CD4-positive, alpha-beta T cell treated with Interleukin-6 at 100 ng/mL for 8 hours (primary cell): Measurements from ENCODE around the gene GPR160.

ENCODE experiments used
- DNase-seq: peaks from one replicate; pipeline ENCODE4 v3.0.0-alpha.2; 2020; ENCODE audit warnings: mixed read lengths, low spot score

GPR160 gene

DNA sequence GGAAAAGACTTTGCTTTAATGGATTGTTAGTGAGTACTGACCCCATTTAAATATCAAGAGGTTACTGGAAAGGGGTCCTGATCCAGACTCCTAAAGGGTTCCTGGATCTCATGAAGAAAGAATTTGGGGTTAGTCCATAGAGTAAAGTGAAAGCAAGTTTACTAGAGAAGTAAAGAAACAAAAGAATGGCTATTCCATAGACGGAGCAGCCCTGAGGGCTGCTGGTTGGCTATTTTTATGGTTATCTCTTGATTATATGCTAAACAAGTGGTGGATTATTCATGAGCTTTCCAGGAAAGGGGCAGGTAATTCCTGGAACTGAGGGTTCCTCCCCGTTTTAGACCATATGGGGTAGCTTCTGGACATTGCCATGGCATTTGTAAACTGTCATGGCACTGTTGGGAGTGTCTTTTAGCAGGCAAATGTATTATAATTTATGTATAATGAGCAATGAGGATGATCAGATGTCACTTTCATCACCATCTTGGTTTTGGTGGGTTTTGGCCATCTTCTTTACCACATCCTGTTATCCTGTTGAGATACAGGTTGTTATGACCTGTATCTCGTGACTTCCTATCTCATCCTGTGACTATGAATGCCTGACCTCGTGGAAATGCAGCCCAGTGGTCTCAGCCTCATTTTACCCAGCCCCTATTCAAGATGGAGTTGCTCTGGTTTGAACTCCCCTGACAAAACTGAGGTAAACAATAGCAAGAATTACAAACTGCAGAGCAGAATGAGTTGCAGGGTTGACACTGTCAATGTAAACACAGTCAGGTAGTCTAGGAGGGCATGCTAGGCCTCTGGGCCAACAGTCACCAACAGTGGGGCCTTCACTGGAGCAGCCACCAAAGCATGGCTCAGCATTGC lies 10.3 kb upstream of the GPR160 start:
- peak; percentile 31 for DNase-seq

GRCh38 chr3:170033489-170033888 lies 4.3 kb upstream of the GPR160 start:
- DNase-seq = peak; percentile 67

DNA sequence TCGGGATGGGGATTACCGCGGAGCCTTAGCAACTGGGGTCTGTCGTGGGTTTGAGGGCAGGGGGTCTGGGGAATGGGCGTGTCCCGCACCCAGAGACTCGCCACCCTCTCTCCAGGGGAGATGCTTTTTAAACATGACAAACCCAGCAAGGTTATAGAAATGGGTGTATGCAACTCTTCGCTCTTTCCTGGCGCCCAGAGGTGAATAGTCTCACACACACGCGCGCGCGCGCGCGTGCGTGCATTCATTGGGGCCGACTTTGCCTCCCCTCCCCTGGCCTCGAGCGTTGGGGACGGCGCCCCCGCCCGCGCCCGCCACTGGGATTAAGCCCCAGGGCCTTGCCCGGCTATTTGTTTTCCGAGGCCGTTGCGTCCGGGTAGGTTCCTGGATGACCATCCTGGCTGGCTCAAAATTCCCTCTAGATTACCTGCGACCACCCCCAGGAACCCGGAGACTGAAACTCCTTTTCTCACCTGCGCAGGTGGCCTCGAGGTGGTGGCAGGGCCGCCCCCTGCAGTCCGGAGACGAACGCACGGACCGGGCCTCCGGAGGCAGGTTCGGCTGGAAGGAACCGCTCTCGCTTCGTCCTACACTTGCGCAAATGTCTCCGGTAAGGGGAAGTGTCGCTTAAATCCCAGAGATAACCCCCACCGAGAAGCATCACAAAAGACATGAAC lies 777 bp downstream of the GPR160 start:
- DNase-seq = peak; percentile 17

GRCh38 chr3:170040418-170040817 lies 2.6 kb downstream of the GPR160 start:
- no peak for DNase-seq

DNA sequence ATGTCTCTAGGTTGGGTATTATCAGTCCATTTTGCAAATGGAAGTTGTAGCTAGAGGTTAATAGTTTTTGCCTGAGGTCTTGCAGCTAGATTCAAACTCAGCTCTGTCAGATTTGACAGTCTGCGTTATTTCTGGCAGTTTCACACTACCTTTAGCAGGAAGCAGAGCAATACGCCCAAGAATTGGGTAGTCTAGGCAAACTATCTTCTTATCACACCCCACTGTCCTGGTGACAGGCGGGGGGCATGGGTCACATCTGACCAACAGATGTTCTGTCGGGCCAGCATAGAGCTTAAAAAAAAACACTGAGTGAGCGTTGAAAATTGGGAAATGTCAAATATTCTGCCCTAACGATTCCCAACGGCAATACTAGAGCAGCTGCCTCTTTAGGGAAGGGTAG lies 5.7 kb downstream of the GPR160 start:
- no peak for DNase-seq

DNA sequence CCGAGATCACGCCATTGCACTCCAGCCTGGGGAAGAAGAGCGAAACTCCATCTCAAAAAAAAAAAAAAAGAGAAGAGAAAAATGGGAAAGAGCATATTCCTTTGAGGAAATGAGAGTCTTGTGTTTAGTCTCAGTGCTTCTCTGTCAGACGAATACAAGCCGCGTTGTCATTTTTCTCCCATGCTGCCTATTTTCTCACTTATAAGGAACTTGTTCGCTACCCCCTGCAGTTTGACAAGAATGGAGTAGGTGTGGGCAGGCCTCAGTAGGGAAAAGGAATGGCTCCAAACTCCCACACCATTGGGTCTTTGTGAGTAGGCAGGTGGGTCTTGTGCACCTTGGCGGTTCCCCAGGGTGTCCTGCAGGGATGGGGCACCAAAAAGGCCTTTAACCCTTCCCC lies 6.5 kb downstream of the GPR160 start:
- no peak for DNase-seq

DNA sequence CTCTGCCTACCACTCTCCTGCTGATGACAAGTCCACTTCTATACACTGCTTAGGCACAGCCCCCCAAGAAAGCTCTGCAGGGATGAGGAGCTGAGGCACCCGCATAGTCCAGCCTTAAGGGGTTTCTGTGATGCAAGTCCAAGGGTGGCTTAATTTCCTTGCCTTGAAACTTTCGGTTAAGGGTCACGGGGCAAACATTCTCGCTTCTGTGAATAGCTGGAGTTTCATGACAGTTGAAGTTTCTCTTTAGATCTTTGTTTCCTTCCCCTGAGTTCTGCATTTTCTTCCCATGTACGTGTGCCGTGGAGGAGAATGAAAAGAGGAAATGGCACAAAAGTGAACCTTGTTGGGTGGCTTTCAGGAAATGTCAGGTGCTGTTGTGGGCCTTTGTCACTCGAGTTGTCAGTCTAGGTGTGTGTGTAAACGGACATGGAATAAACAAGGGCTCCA lies 7.0 kb downstream of the GPR160 start:
- DNase-seq = no peak

GRCh38 chr3:170046269-170047132 lies 8.7 kb downstream of the GPR160 start:
- no peak for DNase-seq

GRCh38 chr3:170047133-170047404 lies 9.3 kb downstream of the GPR160 start:
- no peak for DNase-seq

- DNase-seq = no peak
These were observed 11.6 kb downstream of the GPR160 start for GRCh38 chr3:170049146-170050000.

DNA sequence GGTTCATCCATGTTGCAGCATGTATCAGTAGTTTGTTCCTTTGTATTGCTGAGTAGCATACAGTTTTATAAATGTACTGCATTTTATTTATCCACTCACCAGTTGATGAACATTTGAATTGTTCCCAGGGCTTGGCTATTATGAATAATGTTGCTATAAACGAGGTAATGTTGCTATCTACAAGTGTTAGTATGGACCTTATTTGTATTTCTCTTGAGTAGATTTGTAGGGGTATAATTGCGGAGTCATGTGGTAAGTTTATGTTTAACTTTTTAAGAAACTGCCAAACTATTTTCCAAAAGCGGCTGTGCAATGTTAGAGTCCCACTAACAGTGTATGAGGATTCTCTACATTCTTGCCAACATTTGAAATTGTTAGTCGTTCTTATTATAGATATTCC lies 13.0 kb downstream of the GPR160 start:
- DNase-seq = no peak

DNA sequence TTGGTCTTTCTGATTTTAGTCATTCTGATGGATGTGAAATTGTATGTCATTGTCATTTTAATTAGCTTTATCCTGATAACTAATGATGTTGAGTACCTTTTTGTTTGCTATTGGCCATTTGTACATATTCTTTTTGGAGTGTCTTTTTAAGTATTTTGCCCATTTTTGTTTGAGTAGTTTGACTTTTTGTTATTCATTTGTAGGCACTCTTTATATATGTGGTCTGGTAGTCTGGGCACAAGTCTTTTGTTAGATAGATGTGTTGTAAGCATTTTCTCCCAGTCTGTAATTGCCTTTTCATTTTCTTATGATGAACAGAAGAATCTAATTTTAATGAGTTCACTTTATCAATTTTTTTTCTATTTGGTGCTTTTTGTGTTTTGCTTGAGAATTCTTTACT lies 14.6 kb downstream of the GPR160 start:
- DNase-seq = no peak

- DNase-seq = no peak
These were observed 16.4 kb downstream of the GPR160 start for GRCh38 chr3:170054204-170054603.

- no peak for DNase-seq
These were observed 17.4 kb downstream of the GPR160 start for GRCh38 chr3:170055209-170055608.

GRCh38 chr3:170056710-170057454 lies 19.1 kb downstream of the GPR160 start:
- DNase-seq = no peak

DNA sequence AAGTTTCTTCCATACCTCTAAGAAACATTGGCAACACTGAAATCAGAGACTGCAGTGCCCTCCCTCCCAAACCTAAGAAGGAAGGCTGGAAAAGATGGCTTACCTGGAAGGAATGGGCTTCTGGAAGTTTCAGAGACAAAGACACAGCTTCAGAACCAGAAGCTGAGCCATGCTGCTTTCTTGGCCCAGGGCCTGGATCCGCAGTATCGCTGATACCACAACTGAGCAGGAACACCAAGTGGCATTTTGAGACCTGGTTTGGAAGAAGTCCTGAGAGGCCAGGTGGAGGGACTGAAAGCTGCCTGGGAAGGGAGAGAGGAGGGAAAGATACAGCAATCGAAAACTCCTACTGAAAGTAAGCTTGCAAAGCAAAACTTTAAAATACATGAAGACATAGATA lies 19.8 kb downstream of the GPR160 start:
- DNase-seq = no peak

DNA sequence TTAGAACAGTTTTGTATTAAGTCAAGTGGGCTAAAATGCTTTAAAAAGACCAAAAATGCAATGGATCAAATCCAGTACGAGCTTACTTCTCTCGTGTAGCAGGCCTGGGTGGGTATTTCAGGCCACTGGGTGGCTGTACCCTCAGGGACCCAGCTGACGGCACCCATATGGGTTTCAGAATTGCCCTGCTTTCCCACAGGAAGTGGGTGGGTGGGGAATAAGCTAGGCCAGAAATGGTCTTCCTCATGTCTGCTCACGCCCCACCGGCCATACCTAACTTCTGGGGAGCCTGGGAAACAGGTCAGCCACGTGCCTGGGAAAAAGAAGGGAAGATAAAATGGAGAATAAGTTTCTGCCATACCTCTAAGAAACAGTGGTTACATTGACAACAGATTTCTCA lies 20.3 kb downstream of the GPR160 start:
- DNase-seq = no peak

DNA sequence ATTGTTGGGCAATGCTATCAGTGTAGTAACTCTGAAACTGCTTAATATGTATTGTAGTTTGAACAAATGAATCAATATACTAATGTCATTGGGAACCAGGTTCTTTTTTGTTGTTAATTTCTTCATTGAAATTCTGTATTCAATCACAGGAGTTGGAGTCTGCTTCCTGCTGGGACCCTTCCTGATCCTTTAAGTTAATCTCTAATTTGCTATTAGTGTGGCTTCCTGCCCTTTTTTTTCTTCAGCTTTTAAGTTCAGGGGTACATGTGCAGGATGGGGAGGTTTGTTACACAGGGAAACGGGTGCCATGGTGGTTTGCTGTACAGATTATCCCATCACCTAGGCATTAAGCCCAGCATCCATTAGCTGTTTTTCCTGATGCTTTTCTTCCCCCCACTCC lies 21.7 kb downstream of the GPR160 start:
- DNase-seq = no peak

DNA sequence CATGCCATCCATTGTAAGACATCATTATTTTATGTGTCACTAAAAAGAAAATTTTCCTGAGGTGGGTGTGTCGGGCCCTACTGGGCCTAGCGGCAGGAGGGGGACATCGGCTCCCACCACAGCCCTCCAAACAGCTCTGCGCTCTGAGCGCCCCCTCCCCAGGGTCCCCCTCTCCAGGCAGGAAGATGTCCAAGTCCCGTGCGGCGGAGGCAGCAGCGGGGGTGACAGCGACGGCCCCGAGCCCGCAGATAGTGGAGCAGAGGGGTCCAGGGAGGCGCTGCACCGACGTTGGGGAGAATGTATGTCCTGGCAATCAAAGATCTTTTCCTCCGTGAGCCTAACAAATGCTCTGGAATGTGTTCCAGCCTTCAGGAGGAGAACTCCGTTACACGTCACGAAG lies 24.3 kb downstream of the GPR160 start:
- no peak for DNase-seq

DNA sequence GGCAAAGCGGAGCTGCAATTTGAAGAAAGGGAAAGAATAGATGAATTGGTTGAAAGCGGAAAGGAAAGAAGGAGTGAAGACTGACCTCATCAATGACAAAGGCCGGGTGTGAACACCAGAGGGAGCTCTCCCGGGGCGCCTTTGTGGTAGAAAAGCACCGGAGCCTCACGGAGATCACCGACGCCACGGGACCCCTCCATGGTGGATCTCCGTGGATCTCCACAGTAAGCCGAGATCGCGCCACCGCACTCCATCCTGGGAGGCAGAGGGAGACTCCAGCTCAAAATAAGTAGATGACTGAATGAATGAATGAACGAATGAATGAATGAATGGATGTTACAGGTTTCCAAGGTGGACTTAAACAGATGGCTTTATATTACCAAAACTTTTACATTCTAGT lies 25.0 kb downstream of the GPR160 start:
- no peak for DNase-seq

GRCh38 chr3:170063691-170064090 lies 25.9 kb downstream of the GPR160 start:
- DNase-seq = no peak
